ENCODE results near the gene DCHS1. TPM values are rescaled to one million over a fixed set of nuclear protein-coding genes. Genes with fewer than 3 reads are reported as not detected.

DCHS1 gene
- total and polyA plus RNA-seq, 10 of the 15 experiments (the other 5 are each of a cell fraction or from before 2014, with no cell fraction given), result 0.02 to 0.64 (median 0.18) TPM; not detected in 1

DNA sequence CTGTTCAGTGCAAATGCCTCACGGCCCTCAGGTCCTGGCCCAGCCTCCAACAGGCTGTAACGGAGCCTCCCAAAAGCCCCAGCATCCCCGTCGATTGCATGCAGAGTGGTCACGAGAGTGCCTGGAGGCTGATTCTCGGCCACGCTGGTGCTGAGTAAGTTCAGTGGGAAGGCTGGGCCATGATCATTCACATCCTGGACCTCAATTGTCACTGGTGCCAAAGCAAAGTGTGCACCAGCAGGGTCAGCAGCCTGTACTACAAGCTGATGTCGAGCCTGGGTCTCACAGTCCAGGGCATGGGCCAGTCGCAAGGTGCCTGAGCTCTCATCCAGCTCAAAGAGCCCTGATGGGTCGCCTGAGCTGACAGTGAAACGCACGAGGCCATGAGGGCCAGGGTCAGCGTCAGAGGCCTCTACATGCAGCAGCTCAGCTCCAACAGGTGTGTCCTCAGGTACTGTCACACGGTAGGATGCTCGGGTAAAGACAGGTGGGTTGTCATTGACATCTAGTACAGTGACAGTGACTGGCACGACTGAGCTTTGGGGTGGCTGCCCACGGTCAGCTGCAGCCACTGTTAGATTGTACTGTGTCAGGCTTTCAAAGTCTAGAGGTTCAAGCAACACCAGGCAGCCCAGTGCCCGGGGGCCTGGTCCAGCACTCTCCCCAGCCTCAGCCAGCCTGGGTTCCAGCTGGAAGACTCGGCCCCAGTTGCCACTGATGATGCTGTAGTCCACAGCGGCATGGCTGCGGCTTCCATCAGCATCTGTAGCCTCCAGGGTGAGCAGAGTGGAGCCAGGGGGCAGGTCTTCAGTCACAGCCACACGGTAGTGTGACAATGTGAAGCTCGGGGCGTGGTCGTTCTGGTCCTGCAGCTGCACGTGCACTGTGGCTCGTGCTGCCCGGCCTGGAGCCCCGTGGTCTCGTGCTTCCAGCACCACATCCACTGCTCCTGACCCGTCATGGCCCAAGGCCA, 31.9 kb downstream of the DCHS1 start:
- Histone ChIP-seq H3K27ac (ENCODE audit: control insufficient read depth, insufficient read depth) (no peak overlapping the region), H3K9me3 (replicated peaks; ENCODE audit: control insufficient read depth, insufficient read depth, low read length) (no peaks in the 10 kb centered on the region), H3K79me2 (ENCODE audit: control insufficient read depth, insufficient read depth, low read length) (peaks cover 6% of the 10 kb centered on the region), H3K4me3 (no peak overlapping the region), H4K20me1 (ENCODE audit: control insufficient read depth, insufficient read depth) (no peaks in the 10 kb centered on the region), H3K36me3 (ENCODE audit: control insufficient read depth in 2 of 2, insufficient read depth in 2 of 2, low read length in 1 of 2) (no peaks in the 10 kb centered on the region), H2AFZ (ENCODE audit: control insufficient read depth, low read depth, low read length) (no peak overlapping the region), H3K4me2 (ENCODE audit: control insufficient read depth, insufficient read depth) (no peak overlapping the region), H3K4me1 (ENCODE audit: control insufficient read depth, insufficient read depth, low read length) (peaks cover 9% of the 10 kb centered on the region), H3K27me3 (replicated peaks in 1 of 2; ENCODE audit: control insufficient read depth in 2 of 2, insufficient read depth in 2 of 2, low read length in 1 of 2) (no peaks in the 10 kb centered on the region), H3K9ac (ENCODE audit: control insufficient read depth, insufficient read depth, low read length) (no peak overlapping the region)
- DNase-seq (ENCODE audit: low read depth, low spot score) (no peak), ATAC-seq (no peak), FAIRE-seq (no peak)
- WGBS (ENCODE audit: insufficient coverage, insufficient replicate concordance, low lambda C conversion rate, missing lambda C conversion rate), result 44% methylated on average over 31 of the region's 31 CpGs
- SMC1A ChIA-PET (ENCODE audit: uncharacterized antibody, unreplicated experiment), result no interaction called here
- RAD21 ChIA-PET (ENCODE audit: unreplicated experiment), result interaction anchor here (0.9 kb wide), 1 partner anchor 58 kb away, joined by 3 read pairs; no protein-coding TSS in a partner anchor
- in situ Hi-C loops (cut with MboI) (no loop called here), intact Hi-C loops (cut with micrococcal nuclease; ENCODE audit: unreplicated experiment) (no loop called here)
- TF ChIP-seq SIX5 (IDR thresholded peaks at IDR 0.05; ENCODE audit: low read depth, low read length, severe bottlenecking), result no peak
- TF ChIP-seq ZNF384 (IDR thresholded peaks at IDR 0.05; ENCODE audit: borderline replicate concordance, low read depth, low read length), result no peak
- no peak for TF ChIP-seq SMC3 (IDR thresholded peaks at IDR 0.05; ENCODE audit: borderline replicate concordance, low read length)
- TF ChIP-seq GABPA (IDR thresholded peaks at IDR 0.05; ENCODE audit: low read depth), result no peak
- peak in 1 of 2 experiments; percentile 23; a peak in 1 of 4 replicates for TF ChIP-seq BHLHE40 (IDR thresholded peaks at IDR 0.05; ENCODE audit: borderline replicate concordance in 1 of 2, low read depth in 2 of 2, low read length in 1 of 2)
- POLR2A ChIA-PET, result interaction anchor here (0.6 to 9.1 kb wide), 2 partner anchors 8 to 14 kb away, joined by 4 to 85 read pairs; partner anchors contain the start of gene TAF10
- BruUV-seq (replicated peaks), result no TSS peak
- CTCF ChIA-PET, result interaction anchor here (0.6 to 3.1 kb wide), 2 partner anchors 11 to 67 kb away, joined by 3 to 13 read pairs; partner anchors contain the start of gene TAF10

All from GM12878 (cell line).